ENCODE measurements around the gene SDK1.

Gene SDK1

DNA sequence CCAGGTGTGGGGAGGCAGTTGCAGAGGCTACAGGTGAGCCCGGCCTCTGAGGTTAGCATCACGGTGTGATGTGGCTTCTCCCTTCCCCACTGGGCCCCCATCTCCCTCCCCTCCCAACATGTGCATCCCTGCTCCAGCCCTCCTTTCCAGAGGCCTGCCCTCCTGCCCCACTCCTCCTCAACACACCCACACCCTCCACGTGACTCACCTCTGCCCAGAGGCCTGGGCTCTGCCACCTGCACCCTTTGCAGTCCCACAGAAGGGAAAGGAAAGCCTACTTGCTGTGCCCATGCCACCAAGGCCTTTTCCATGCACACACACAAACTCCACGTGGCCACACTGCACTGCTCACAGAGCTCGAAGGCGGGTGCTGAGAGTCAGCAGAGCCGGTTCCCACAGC is 880.4 kb downstream of the SDK1 start:
- DNase-seq (ENCODE audit: extremely low read depth in 1 of 2, low read depth in 1 of 2): no peak

DNA sequence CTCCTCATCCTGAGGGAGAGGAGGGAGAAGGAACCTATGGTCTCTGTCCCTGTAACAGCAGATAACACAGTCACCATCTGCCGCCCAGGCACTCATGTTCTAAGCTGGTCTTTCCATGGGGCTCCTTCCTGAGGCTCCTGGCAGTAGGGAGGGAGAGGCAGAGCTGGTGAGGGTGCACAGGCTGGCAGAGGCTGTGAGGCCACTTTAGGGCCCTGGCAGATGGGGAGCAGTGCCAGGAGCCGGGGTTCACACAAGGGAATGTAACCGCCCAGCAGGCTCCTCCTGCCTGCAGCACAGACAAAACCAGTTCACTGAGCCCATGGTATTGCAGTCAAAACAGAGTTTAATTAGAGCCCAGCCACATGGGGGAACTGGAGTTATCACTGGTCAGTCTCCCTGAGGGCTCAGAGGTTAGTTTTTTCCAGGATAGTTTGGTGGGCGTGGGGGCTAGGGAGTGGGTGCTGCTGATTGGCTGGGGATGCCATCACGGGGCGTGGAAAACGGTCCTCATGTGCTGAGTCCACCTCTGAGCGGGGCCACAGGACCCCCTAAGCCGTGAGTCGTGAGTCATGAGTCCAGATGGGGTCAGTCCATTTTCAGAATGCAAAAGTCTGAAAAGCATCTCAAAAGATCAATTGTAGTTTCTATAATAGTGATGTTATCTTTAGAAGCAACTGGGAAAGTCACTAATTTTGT is 881.7 kb downstream of the SDK1 start:
- no peak for DNase-seq (ENCODE audit: extremely low read depth in 1 of 2, low read depth in 1 of 2)

DNA sequence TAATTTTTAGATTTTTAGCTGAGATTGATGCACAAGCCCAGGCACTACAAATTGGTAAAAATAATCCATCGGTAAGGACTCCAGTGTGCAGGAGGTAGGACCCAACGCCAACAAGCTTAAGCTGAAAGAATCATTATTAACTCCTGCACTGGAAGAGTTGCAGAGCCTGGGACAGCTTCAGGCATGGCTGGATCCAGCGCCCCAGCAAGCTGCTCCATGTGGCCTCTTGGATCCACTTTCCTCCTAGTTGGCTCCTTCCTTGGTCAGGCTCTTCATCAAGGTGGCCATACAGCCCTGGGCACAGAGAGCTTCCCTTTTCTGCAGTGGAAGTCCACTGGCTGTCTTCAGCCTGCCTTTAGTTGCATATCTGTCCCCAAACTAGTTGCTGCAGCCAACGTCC is 883.6 kb downstream of the SDK1 start:
- no peak for DNase-seq (ENCODE audit: extremely low read depth in 1 of 2, low read depth in 1 of 2)

DNA sequence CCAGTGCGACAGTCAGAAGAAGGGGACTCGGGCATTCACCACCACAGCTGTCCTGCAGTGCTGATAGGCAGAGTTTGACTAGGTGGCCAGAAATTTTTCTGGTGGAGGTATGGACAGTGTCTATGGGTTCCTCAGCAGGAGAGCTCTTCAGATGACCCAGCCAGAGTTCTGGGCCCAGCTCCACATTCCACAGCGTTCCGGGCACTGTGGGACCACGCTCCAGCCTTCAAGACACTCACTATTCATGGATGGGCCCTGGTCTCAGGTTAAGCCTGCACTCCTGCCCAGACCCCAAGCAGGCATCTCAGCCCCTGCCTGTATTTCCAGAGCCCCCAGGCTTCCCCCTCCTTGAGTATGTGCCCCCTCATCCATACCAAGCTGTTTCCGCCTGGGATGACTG is 884.1 kb downstream of the SDK1 start:
- DNase-seq (ENCODE audit: extremely low read depth in 1 of 2, low read depth in 1 of 2): no peak

- no peak for DNase-seq (ENCODE audit: extremely low read depth in 1 of 2, low read depth in 1 of 2)
These were observed 884.9 kb downstream of the SDK1 start for GRCh38 chr7:4185721-4186512.

- DNase-seq (ENCODE audit: extremely low read depth in 1 of 2, low read depth in 1 of 2): no peak
These were observed 885.4 kb downstream of the SDK1 start for GRCh38 chr7:4186513-4186780.

DNA sequence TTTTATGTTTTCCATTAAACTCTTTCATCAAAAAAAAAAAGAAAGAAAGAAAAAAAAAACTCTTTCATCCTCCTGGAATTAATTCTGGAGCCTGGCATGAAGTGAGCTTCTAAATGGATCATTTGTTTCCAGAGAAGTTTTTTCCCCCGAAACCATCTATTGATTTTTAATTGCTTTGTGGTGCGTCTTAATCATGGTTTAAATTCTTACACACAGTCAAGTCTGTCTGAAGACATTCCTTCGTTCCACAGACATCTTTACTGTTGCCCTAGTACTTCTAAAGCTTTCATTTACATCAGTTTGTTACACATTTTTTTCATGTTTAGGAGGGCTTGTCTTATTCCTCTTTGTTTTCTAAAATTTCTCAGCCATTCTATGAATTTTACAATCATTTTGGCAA is 887.6 kb downstream of the SDK1 start:
- no peak for DNase-seq (ENCODE audit: extremely low read depth in 1 of 2, low read depth in 1 of 2)

- no peak for DNase-seq (ENCODE audit: extremely low read depth in 1 of 2, low read depth in 1 of 2)
These were observed 888.1 kb downstream of the SDK1 start for GRCh38 chr7:4189131-4189570.

DNA sequence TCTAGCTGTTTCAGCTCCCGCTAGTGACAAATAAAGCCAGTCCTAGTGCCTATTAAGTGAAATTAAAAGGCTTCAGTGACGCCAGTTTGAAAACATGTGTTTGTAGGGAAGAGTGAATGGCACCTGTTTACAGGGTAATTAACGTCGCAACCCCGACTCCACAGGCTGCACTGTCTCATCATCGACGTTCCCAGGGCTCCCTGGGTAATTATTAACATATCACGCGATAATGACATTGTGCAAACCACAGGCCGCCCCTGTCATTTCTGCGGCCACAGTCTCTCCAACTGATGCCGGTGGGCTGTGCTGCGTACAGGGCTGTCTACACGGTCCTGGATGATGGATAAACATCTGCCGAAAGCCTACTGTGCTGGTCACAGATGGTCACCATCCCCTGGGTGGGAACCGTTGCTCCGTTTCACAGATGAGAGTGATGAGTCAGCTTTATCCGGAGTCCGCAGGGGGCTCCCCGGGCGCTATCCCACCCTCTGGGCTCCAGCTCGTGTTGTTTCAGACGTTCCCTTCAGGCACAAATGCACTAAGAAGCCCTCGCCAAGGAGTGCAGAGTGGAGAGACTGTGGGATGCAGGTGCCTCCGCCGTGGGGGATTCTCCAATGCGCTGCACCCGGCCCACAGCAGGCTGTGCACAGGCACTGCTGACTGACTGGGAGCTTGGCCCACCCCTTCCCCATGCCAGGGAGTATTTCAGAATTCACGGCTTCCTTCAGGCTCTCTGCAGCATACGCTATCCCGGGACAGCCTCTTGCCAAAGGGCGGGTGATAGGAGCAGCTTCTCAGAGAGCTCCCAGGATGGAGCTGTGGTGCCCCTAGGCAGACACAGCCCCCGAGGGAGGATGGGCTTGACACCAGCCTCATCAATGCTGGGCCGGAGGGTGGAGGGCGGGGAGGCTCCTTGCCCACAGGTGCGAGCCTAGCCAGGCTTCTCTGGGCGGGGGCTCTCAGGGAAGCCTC is 889.2 kb downstream of the SDK1 start:
- DNase-seq (ENCODE audit: extremely low read depth in 1 of 2, low read depth in 1 of 2): no peak

DNA sequence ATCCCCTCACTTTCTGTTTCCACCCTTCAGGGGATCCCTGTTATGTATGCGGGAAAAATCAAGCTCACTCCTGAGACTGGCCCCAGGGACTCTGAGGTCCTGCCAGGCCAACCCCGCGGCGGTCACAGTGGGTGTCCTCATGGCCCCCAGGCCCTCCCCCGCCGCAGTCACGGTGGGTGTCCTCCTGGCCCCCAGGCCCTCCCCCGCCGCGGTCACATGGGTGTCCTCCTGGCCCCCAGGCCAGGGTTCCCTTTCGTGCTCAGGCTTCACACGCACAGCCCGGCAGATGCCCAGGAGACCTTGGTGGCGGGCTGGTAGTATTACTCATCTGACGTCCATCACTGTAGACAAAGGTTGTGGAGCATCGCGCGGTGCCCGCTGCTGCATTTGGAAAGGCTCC is 890.0 kb downstream of the SDK1 start:
- DNase-seq (ENCODE audit: extremely low read depth in 1 of 2, low read depth in 1 of 2): no peak

- DNase-seq (ENCODE audit: extremely low read depth in 1 of 2, low read depth in 1 of 2): no peak
These were observed 890.5 kb downstream of the SDK1 start for GRCh38 chr7:4191525-4191924.

DNA sequence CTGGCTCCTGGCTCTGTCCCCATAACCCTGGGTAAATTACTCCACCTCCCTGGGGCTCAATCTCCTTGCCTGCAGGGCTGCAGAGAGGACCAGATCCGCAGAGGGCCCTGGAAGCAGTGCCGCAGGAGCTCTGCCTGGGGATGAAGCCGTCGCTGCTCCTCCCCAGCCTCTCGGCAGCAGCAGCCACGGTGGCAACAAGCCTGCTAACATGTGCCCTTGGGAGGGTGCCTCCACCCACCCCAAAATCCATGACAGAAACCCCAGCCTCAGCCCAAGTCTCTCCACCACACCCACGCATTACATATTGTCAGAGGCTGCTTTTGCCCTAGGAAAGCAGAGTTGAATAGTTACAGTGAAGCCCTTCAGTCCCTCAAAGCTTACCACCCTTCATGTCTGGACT is 894.6 kb downstream of the SDK1 start:
- no peak for DNase-seq (ENCODE audit: extremely low read depth in 1 of 2, low read depth in 1 of 2)

DNA sequence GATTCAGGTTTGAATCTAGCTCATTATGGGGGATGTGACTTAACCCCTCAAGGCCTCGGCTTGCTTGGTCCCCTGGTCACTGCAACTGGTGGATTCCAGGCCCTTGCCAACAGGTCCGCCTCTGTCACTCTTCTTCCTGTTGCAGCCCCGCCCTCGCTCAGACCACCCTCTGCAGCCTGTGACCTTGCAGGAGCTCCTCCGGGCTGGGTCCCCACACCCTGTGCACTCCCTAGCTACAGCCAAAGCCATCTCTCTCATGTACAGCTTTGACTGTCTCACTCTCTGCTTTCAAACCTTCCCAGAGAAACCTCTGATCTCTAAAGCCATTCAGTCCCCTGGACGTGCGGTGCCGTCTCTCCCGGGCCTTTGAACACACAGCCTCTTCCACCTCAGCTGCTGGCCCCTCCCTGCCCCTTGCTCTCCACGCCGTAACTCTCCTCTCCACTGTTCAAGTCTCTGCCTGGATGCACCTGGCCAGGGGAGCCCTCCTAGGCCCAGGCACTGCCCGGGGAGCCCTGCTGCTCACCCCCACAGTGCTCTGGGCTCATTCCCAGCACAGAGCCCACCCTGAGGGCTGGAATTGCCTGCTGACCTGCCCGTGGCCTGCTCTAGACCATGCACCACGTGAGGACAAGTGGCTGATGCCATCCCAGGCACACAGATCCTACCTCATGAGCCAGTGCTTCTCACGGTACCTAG is 895.2 kb downstream of the SDK1 start:
- no peak for DNase-seq (ENCODE audit: extremely low read depth in 1 of 2, low read depth in 1 of 2)

DNA sequence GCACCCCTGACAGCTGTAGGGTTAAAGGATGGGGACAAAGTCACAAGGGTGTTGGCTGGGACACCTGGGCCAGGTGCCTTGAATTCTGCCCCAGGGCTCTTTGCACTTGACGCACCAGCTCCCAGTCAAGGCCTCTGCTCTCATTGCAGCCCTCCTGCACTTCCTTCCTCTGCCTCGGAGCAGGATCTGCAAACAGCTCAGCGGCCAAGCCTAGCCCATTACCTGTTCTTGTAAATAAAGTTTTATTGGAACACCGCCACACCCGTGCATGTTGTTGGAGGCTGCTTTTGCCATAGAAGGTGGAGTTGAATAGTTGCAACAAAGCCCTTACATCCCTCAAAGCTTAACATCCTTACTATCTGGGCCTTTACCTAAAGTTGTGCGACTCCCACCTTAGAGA is 897.2 kb downstream of the SDK1 start:
- DNase-seq (ENCODE audit: extremely low read depth in 1 of 2, low read depth in 1 of 2): no peak

GRCh38 chr7:4200546-4201094 is 899.6 kb downstream of the SDK1 start:
- no peak for DNase-seq (ENCODE audit: extremely low read depth in 1 of 2, low read depth in 1 of 2)

GRCh38 chr7:4201566-4201965 is 900.5 kb downstream of the SDK1 start:
- DNase-seq (ENCODE audit: extremely low read depth in 1 of 2, low read depth in 1 of 2): no peak

GRCh38 chr7:4202154-4202736 is 901.2 kb downstream of the SDK1 start:
- DNase-seq (ENCODE audit: extremely low read depth in 1 of 2, low read depth in 1 of 2): no peak

GRCh38 chr7:4202954-4203353 is 901.9 kb downstream of the SDK1 start:
- DNase-seq (ENCODE audit: extremely low read depth in 1 of 2, low read depth in 1 of 2): no peak

GRCh38 chr7:4203626-4204512 is 902.8 kb downstream of the SDK1 start:
- DNase-seq (ENCODE audit: extremely low read depth in 1 of 2, low read depth in 1 of 2): no peak
